PC-9 (cell line): ENCODE results near the gene EPSTI1.

Experiments
- CTCF ChIP-seq: fragments of 200-600 bp; sonication (generic); conservative IDR thresholded peaks from 2 replicates; pipeline ENCODE4 v1.6.1; 2017; ENCODE audit warnings: mixed run types, antibody characterized with exemption, mild to moderate bottlenecking, moderate library complexity
- EZH2 ChIP-seq: fragments of 200-600 bp; sonication (generic); IDR thresholded peaks from 2 replicates; pipeline ENCODE4 v1.8.0; 2017; ENCODE audit warnings: antibody characterized with exemption, low read depth

GRCh38 chr13:42984691-42985090 lies 7.3 kb downstream of the EPSTI1 start:
- TF ChIP-seq CTCF (no peak), EZH2 (no peak)
